HepG2 (cell line): Measurements from ENCODE around the gene CDH1. TPM values are rescaled to one million over a fixed set of nuclear protein-coding genes. Genes with fewer than 3 reads are reported as not detected.

Experiments
- BRF2 ChIP-seq: sonication (generic); formaldehyde crosslinking; IDR thresholded peaks from 2 replicates; pipeline ENCODE4 v1.8.1; 2022; ENCODE audit warnings: mild to moderate bottlenecking, missing genetic modification reagents
- CBX2 ChIP-seq, 2 experiments: fragments of 200-600 bp in 1 of 2; sonication (generic); formaldehyde crosslinking in 1 of 2; IDR thresholded peaks; 2 replicates each; pipeline versions ENCODE4 v1.7.0 to v1.8.1; 2018 to 2022; ENCODE audit warnings: low read depth in 2 of 2, low read length in 1 of 2, mild to moderate bottlenecking in 1 of 2, missing genetic modification reagents in 1 of 2
- CENPT ChIP-seq: sonication (generic); formaldehyde crosslinking; IDR thresholded peaks from 2 replicates; pipeline ENCODE4 v1.8.0; 2022; ENCODE audit warnings: low read depth, mild to moderate bottlenecking, moderate library complexity, missing genetic modification reagents
- EP300 ChIP-seq, 3 experiments: sonication (generic) in 1 of 3; formaldehyde crosslinking in 1 of 3; IDR thresholded peaks; 2 replicates each; pipeline versions ENCODE4 v1.5.1 to v1.6.1; 2011 to 2020; ENCODE audit warnings: low read depth in 2 of 3, low read length in 2 of 3, borderline replicate concordance in 1 of 3, improper control_type of control experiment in 1 of 3, mild to moderate bottlenecking in 1 of 3, missing genetic modification reagents in 1 of 3, moderate library complexity in 1 of 3
- MED1 ChIP-seq: sonication (generic); formaldehyde crosslinking; IDR thresholded peaks from 2 replicates; pipeline ENCODE4 v1.4.0; 2020; ENCODE audit warnings: missing genetic modification reagents
- NFKBIZ ChIP-seq: IDR thresholded peaks from 2 replicates; pipeline ENCODE4 v1.6.1; 2018; ENCODE audit warnings: missing genetic modification reagents, missing compliant biosample characterization
- NFYC ChIP-seq: IDR thresholded peaks from 2 replicates; pipeline ENCODE4 v1.6.1; 2016; ENCODE audit warnings: missing genetic modification reagents, missing compliant biosample characterization
- PHF21A ChIP-seq: sonication (generic); formaldehyde crosslinking; IDR thresholded peaks from 2 replicates; pipeline ENCODE4 v1.5.0; 2020; ENCODE audit warnings: mild to moderate bottlenecking, missing genetic modification reagents
- POGK ChIP-seq: sonication (generic); formaldehyde crosslinking; conservative IDR thresholded peaks from 2 replicates; pipeline ENCODE4 v1.8.0; 2022; ENCODE audit warnings: mild to moderate bottlenecking, moderate library complexity, missing genetic modification reagents
- PRDM15 ChIP-seq: sonication (generic); formaldehyde crosslinking; IDR thresholded peaks from 2 replicates; pipeline ENCODE4 v1.4.0; 2020; ENCODE audit warnings: missing genetic modification reagents
- PTBP1 ChIP-seq: fragments of 200-400 bp; formaldehyde crosslinking; IDR thresholded peaks from 2 replicates; pipeline ENCODE4 v1.6.1; 2018; ENCODE audit warnings: low read length, low read depth; ENCODE audit not compliant: poor library complexity, severe bottlenecking
- RFX5 ChIP-seq: IDR thresholded peaks from 2 replicates; pipeline ENCODE4 v1.6.1; 2011; ENCODE audit warnings: low read depth, low read length, improper control_type of control experiment
- SATB2 ChIP-seq: sonication (generic); formaldehyde crosslinking; IDR thresholded peaks from 2 replicates; pipeline ENCODE4 v1.5.0; 2020; ENCODE audit warnings: missing genetic modification reagents
- SIN3A ChIP-seq: IDR thresholded peaks from 2 replicates; pipeline ENCODE4 v1.6.1; 2011; ENCODE audit warnings: low read depth, mild to moderate bottlenecking, control low read depth, low read length, borderline replicate concordance
- ZNF580 ChIP-seq: IDR thresholded peaks from 2 replicates; pipeline ENCODE4 v1.6.1; 2016; ENCODE audit warnings: low read depth, borderline replicate concordance
- ZNF609 ChIP-seq: sonication (generic); formaldehyde crosslinking; IDR thresholded peaks from 2 replicates; pipeline ENCODE4 v1.4.0; 2020; ENCODE audit warnings: mild to moderate bottlenecking, missing genetic modification reagents, borderline replicate concordance
- ZNF891 ChIP-seq: sonication (generic); formaldehyde crosslinking; IDR thresholded peaks from 2 replicates; pipeline ENCODE4 v1.5.0; 2020; ENCODE audit warnings: mild to moderate bottlenecking, missing genetic modification reagents
- polyA plus RNA-seq, 8 experiments: library from polyadenylated mRNA; depleted of rRNA in 3 of 8; stranded (reverse) in 7 of 8; unstranded in 1 of 8; fragments of >200 nt; fragmentation: Illumina TruSeq in 4 of 8; extraction: Trizol in 4 of 8; gene quantifications; 2 replicates each; pipeline versions ENCODE4 v1.2.1 to v1.2.3, GENCODE V29; 2011 to 2016; ENCODE audit warnings: low read depth in 4 of 8, missing spikeins in 1 of 8, mixed read lengths in 1 of 8; ENCODE audit not compliant: insufficient read depth in 1 of 8
- total RNA-seq, 5 experiments: library from RNA; depleted of rRNA; stranded (reverse); fragments of >200 nt; fragmentation: Illumina TruSeq; extraction: Trizol; gene quantifications; 2 replicates each; pipeline ENCODE4 v1.2.3, GENCODE V29; 2016; ENCODE audit warnings: low read depth in 1 of 5

The CDH1 gene
- total and polyA plus RNA-seq, 2 of the 13 experiments (the other 11 are each of a cell fraction or from before 2014, with no cell fraction given) = 0.95 to 9.8 TPM

GRCh38 chr16:68749432-68749831 is 12.3 kb downstream of the CDH1 start (continued):
- TF ChIP-seq ZNF609 (CRISPR knock-in tag) = peak; percentile 87; the same call in 1 of the 2 replicates
- no peak for TF ChIP-seq SATB2 (CRISPR knock-in tag)
- TF ChIP-seq CBX2 (IDR thresholded peaks at IDR 0.05; ENCODE audit: low read depth, low read length) = no peak
- TF ChIP-seq CBX2 (CRISPR knock-in tag; IDR thresholded peaks at IDR 0.05; ENCODE audit: low read depth) = no peak
- TF ChIP-seq ZNF891 = no peak
- peak; percentile 71; the same call in 1 of the 2 replicates for TF ChIP-seq BRF2 (CRISPR knock-in tag)
- peak; percentile 54; the same call in 1 of the 2 replicates for TF ChIP-seq ZNF580 (CRISPR knock-in tag)
- TF ChIP-seq NFYC = no peak
- peak; percentile 78 for TF ChIP-seq MED1 (CRISPR knock-in tag)
- TF ChIP-seq POGK = 0 out of 2 replicates have a peak, but pooled peaks have one; percentile 24
- no peak for TF ChIP-seq RFX5
- TF ChIP-seq PTBP1 = no peak
- no peak for TF ChIP-seq SIN3A
- TF ChIP-seq NFKBIZ (CRISPR knock-in tag) = 0 out of 2 replicates have a peak, but pooled peaks have one; percentile 65
- TF ChIP-seq CENPT (CRISPR knock-in tag) = no peak
- TF ChIP-seq PRDM15 = no peak
- peak in 1 of 2 experiments; percentile 63; a peak in 2 of 4 replicates for TF ChIP-seq EP300 (IDR thresholded peaks at IDR 0.05; ENCODE audit: low read depth in 2 of 2, low read length in 2 of 2)
- peak; percentile 51; the same call in 1 of the 2 replicates for TF ChIP-seq EP300 (CRISPR knock-in tag; IDR thresholded peaks at IDR 0.05; ENCODE audit: borderline replicate concordance)
- TF ChIP-seq PHF21A (CRISPR knock-in tag) = peak; percentile 68; the same call in 1 of the 2 replicates
